SK-N-SH (cell line): ENCODE data around the gene EVI5. TPM values are rescaled to one million over a fixed set of nuclear protein-coding genes. Genes with fewer than 3 reads are reported as not detected.

Experiments used
- CTCF ChIA-PET: fragments of 300-600, 350-600 bp; formaldehyde crosslinking; extraction: SDS; loops from one replicate; lab custom pipeline; 2021; lab: Yijun Ruan, JAX
- POLR2A ChIA-PET: fragments of 350-600 bp; sonication (Branson Sonifier 250); formaldehyde crosslinking; extraction: SDS; loops from one replicate; lab custom pipeline; 2020; ENCODE audit warnings: antibody characterized with exemption, inconsistent platforms; lab: Yijun Ruan, JAX
- DNase-seq: peaks from one replicate; pipeline ENCODE4 v3.0.0; 2012
- H2AFZ ChIP-seq: fragments of 200-600 bp; sonication (generic); 2 replicates; pipeline ENCODE4 v1.8.1; 2016; ENCODE audit warnings: antibody characterized with exemption, mild to moderate bottlenecking, low read depth
- H3F3A ChIP-seq: fragments of 200-600 bp; sonication (generic); replicated peaks from 2 replicates; pipeline ENCODE3; 2016; ENCODE audit warnings: antibody characterized with exemption, mild to moderate bottlenecking; ENCODE audit not compliant: insufficient read depth
- H3K27ac ChIP-seq, 2 experiments: fragments of 200-500 bp in 1 of 2; fragments of 200-600 bp in 1 of 2; sonication (Bioruptor generic) in 1 of 2; sonication (generic), shearing (Covaris generic) in 1 of 2; 2 replicates each; pipeline versions ENCODE4 v1.5.1 to v1.6.1; 2014 to 2016; ENCODE audit warnings: low read depth in 2 of 2, inconsistent platforms in 1 of 2, low read length in 1 of 2, mild to moderate bottlenecking in 1 of 2, mixed read lengths in 1 of 2
- H3K27me3 ChIP-seq: fragments of 200-600 bp; sonication (generic), shearing (Covaris generic); 2 replicates; pipeline ENCODE4 v1.6.1; 2016; ENCODE audit warnings: mixed run types; ENCODE audit not compliant: insufficient read depth
- H3K36me3 ChIP-seq, 2 experiments: fragments of 200-500 bp in 1 of 2; fragments of 200-600 bp in 1 of 2; sonication (Bioruptor generic) in 1 of 2; sonication (generic) in 1 of 2; replicated peaks in 1 of 2; 2 replicates each; pipeline versions ENCODE3 to v1.5.1; 2014 to 2016; ENCODE audit warnings: low read length in 1 of 2, mild to moderate bottlenecking in 1 of 2; ENCODE audit not compliant: insufficient read depth in 2 of 2, control insufficient read depth in 1 of 2
- H3K4me1 ChIP-seq, 2 experiments: fragments of 200-500 bp in 1 of 2; fragments of 200-600 bp in 1 of 2; sonication (Bioruptor generic) in 1 of 2; sonication (generic), shearing (Covaris generic) in 1 of 2; 2 replicates each; pipeline versions ENCODE4 v1.5.1 to v1.6.1; 2014 to 2016; ENCODE audit warnings: low read depth in 1 of 2, low read length in 1 of 2, mixed run types in 1 of 2; ENCODE audit not compliant: insufficient read depth in 2 of 2, control insufficient read depth in 1 of 2
- H3K4me2 ChIP-seq: fragments of 200-600 bp; sonication (generic), shearing (Covaris generic); 2 replicates; pipeline ENCODE4 v1.6.1; 2017; ENCODE audit warnings: mixed run types
- H3K4me3 ChIP-seq, 2 experiments: fragments of 200-500 bp in 1 of 2; fragments of 200-600 bp in 1 of 2; sonication (Bioruptor generic) in 1 of 2; sonication (generic), shearing (Covaris generic) in 1 of 2; 2 replicates each; pipeline versions ENCODE4 v1.5.1 to v1.8.1; 2014 to 2016; ENCODE audit warnings: low read depth in 2 of 2, inconsistent platforms in 1 of 2, low read length in 1 of 2, mild to moderate bottlenecking in 1 of 2, mixed read lengths in 1 of 2, moderate library complexity in 1 of 2
- H3K79me2 ChIP-seq: fragments of 200-600 bp; sonication (generic); 2 replicates; pipeline ENCODE4 v1.8.1; 2017; ENCODE audit warnings: mild to moderate bottlenecking; ENCODE audit not compliant: insufficient read depth
- H3K9ac ChIP-seq: fragments of 200-600 bp; sonication (generic); 2 replicates; pipeline ENCODE4 v1.6.1; 2017; ENCODE audit warnings: mixed run types
- H3K9me2 ChIP-seq: fragments of 200-600 bp; sonication (generic); 2 replicates; pipeline ENCODE4 v1.6.1; 2017; ENCODE audit warnings: mixed run types
- H3K9me3 ChIP-seq: fragments of 200-600 bp; sonication (generic); 2 replicates; pipeline ENCODE4 v1.6.1; 2017; ENCODE audit warnings: mixed run types, mild to moderate bottlenecking, moderate library complexity
- H4K20me1 ChIP-seq: fragments of 200-600 bp; sonication (generic); 2 replicates; pipeline ENCODE4 v1.6.1; 2017; ENCODE audit warnings: mild to moderate bottlenecking, mixed run types; ENCODE audit not compliant: insufficient read depth
- ELF1 ChIP-seq: IDR thresholded peaks from 2 replicates; pipeline ENCODE4 v1.4.0; 2012
- EP300 ChIP-seq, 2 experiments: IDR thresholded peaks; 2 replicates each; pipeline versions ENCODE4 v1.4.0 to v1.6.1; 2012; ENCODE audit warnings: borderline replicate concordance in 1 of 2, low read depth in 1 of 2, low read length in 1 of 2
- EZH2phosphoT487 ChIP-seq: fragments of 200-600 bp; sonication (generic); IDR thresholded peaks from 2 replicates; pipeline ENCODE4 v1.6.1; 2017; ENCODE audit warnings: low read depth, mixed run types, mild to moderate bottlenecking, antibody characterized with exemption, moderate library complexity, borderline replicate concordance
- GATA2 ChIP-seq: sonication (generic); formaldehyde crosslinking; IDR thresholded peaks from 2 replicates; pipeline ENCODE4 v1.5.0; 2020; ENCODE audit warnings: mild to moderate bottlenecking, missing genetic modification reagents
- IRF3 ChIP-seq: fragments of 150-350 bp; IDR thresholded peaks from 2 replicates; pipeline ENCODE4 v1.6.1; 2016; ENCODE audit warnings: mild to moderate bottlenecking, low read depth, low read length
- JUND ChIP-seq: IDR thresholded peaks from 2 replicates; pipeline ENCODE4 v1.4.0; 2012
- NRF1 ChIP-seq: IDR thresholded peaks from 2 replicates; pipeline ENCODE4 v1.6.1; 2012; ENCODE audit warnings: low read depth, mild to moderate bottlenecking, low read length
- PBX3 ChIP-seq: IDR thresholded peaks from 2 replicates; pipeline ENCODE4; 2012
- RCOR1 ChIP-seq: fragments of 150-350 bp; IDR thresholded peaks from 2 replicates; pipeline ENCODE4 v1.6.1; 2017; ENCODE audit warnings: antibody characterized with exemption, low read length
- REST ChIP-seq: IDR thresholded peaks from 2 replicates; pipeline ENCODE4 v1.6.1; 2012; ENCODE audit warnings: mild to moderate bottlenecking, low read depth, low read length, moderate library complexity
- RFX5 ChIP-seq: IDR thresholded peaks from 2 replicates; pipeline ENCODE4 v1.6.1; 2012; ENCODE audit warnings: mild to moderate bottlenecking, improper control_type of control experiment, low read length
- RXRA ChIP-seq: IDR thresholded peaks from 2 replicates; pipeline ENCODE4 v1.4.0; 2012; ENCODE audit warnings: low read depth, mild to moderate bottlenecking, borderline replicate concordance
- TEAD4 ChIP-seq: IDR thresholded peaks from 2 replicates; pipeline ENCODE4 v1.4.0; 2012; ENCODE audit warnings: mild to moderate bottlenecking, borderline replicate concordance; ENCODE audit not compliant: insufficient read depth
- ZBTB33 ChIP-seq: IDR thresholded peaks from 2 replicates; pipeline ENCODE4 v1.4.0; 2012; ENCODE audit warnings: low read depth, borderline replicate concordance
- WGBS: methylation state at CpG from one replicate; pipeline ENCODE4 v1.1.6; 2017; ENCODE audit warnings: low lambda C conversion rate; 5-methylcytosine and 5-hydroxymethylcytosine counted together
- polyA plus RNA-seq, 3 experiments: library from polyadenylated mRNA; depleted of rRNA; stranded (reverse); fragments of >200 nt; gene quantifications; 2 replicates each; pipeline ENCODE4 v1.2.3, GENCODE V29; 2012

The EVI5 gene
- polyA plus RNA-seq, 1 of the 3 experiments (the other 2 are of a cell fraction) = 5.7 TPM

GRCh38 chr1:92486251-92487077 is 298.4 kb downstream of the EVI5 start, which contains the start of gene GFI1:
Gene GFI1, minus strand, starts transcription at chr1:92486925. Its CDS starts 3,438 bp downstream, at chr1:92483487.
- Histone ChIP-seq H4K20me1 (peaks cover 6% of the 10 kb centered on the region; the same call in 1 of the 2 replicates), H3K79me2 (no peaks in the 10 kb centered on the region), H3F3A (peaks cover 7% of the 10 kb centered on the region), H3K9me3 (no peaks in the 10 kb centered on the region), H3K4me1 (peaks cover 0 to 14% of the 10 kb centered on the region in 2 experiments; a peak in 1 of 4 replicates), H3K4me2 (peak within 1 kb of the TSS; percentile 69), H3K9me2 (no peaks in the 10 kb centered on the region), H3K36me3 (no peaks in the 10 kb centered on the region), H3K9ac (no peak within 1 kb of the TSS), H3K27me3 (peaks cover 78% of the 10 kb centered on the region), H3K4me3 (peak within 1 kb of the TSS; percentile 25 to 53), H3K27ac (no peak within 1 kb of the TSS), H2AFZ (0 out of 2 replicates have a peak within 1 kb of the TSS, but pooled peaks have one; percentile 46)
- 3% methylated on average over 27 of the region's 77 CpGs for WGBS
- DNase-seq = peak; percentile 58
- CTCF ChIA-PET = interaction anchor here (0.9 to 1.4 kb wide), 2 partner anchors 14 to 170 kb away, joined by 3 to 4 read pairs; no protein-coding TSS in a partner anchor
- TF ChIP-seq GATA2 (CRISPR knock-in tag) (no peak), RCOR1 (no peak)
- POLR2A ChIA-PET = no interaction called here

GRCh38 chr1:92485381-92486250 is 299.3 kb downstream of the EVI5 start:
- Histone ChIP-seq H3K27me3 (peaks cover 86% of the 10 kb centered on the region), H3K4me1 (peaks cover 0 to 14% of the 10 kb centered on the region in 2 experiments; a peak in 1 of 4 replicates), H3K4me3 (peak overlapping the region; percentile 6 to 53; a peak in 3 of 4 replicates), H2AFZ (0 out of 2 replicates have a peak overlapping the region, but pooled peaks have one; percentile 46), H3K27ac (no peak overlapping the region), H3K9me3 (no peaks in the 10 kb centered on the region), H3K36me3 (no peaks in the 10 kb centered on the region), H3K9me2 (no peaks in the 10 kb centered on the region), H3K79me2 (no peaks in the 10 kb centered on the region), H3K4me2 (peak overlapping the region; percentile 69), H3K9ac (no peak overlapping the region), H3F3A (peaks cover 7% of the 10 kb centered on the region), H4K20me1 (peaks cover 6% of the 10 kb centered on the region; the same call in 1 of the 2 replicates)
- peak; percentile 54 for DNase-seq
- WGBS = 2% methylated on average over 16 of the region's 82 CpGs
- ChIA-PET POLR2A (no interaction called here), CTCF (interaction anchor here (0.6 to 1.4 kb wide), 4 partner anchors 12 to 194 kb away, joined by 3 to 6 read pairs (median 3); no protein-coding TSS in a partner anchor)
- TF ChIP-seq ELF1 (no peak), RXRA (no peak), ZBTB33 (no peak), RFX5 (no peak), EZH2phosphoT487 (peak; percentile 98), RCOR1 (no peak), TEAD4 (no peak), IRF3 (no peak), NRF1 (no peak), EP300 (IDR thresholded peaks at IDR 0.05; ENCODE audit: borderline replicate concordance in 1 of 2, low read depth in 1 of 2, low read length in 1 of 2) (no peak), JUND (no peak), PBX3 (no peak), REST (no peak)
